HCT116 (cell line): Measurements from ENCODE around the gene ZNF3. TPM values are rescaled to one million over a fixed set of nuclear protein-coding genes. Genes with fewer than 3 reads are reported as not detected.

Experiments
- ATAC-seq: fragments of 200-7000 bp; cut with Tn5 transposase; 2 replicates; pipeline ENCODE4 v1.9.1; 2020; ENCODE audit warnings: mild to moderate bottlenecking, moderate library complexity
- BruUV-seq: library from RNA; stranded (reverse); fragments of 400-500 nt; replicated peaks from 2 replicates; lab custom pipeline; 2021; lab: Mats Ljungman, UMichigan
- CTCF ChIA-PET: fragments of 300-600 bp; sonication (Branson Sonifier 250); formaldehyde crosslinking; loops from one replicate; lab custom pipeline; 2021; ENCODE audit warnings: antibody characterized with exemption; lab: Charles Lee
- POLR2A ChIA-PET: fragments of 300-600, 350-600 bp; sonication (Branson Sonifier 250); formaldehyde crosslinking; loops from one replicate; lab custom pipeline; 2021; ENCODE audit warnings: antibody characterized with exemption; lab: Charles Lee
- RAD21 ChIA-PET, 2 experiments: fragments of 300-600 bp; sonication (Branson Sonifier 250); formaldehyde crosslinking; loops; one replicate each; lab custom pipeline; 2023; ENCODE audit warnings: low total read pairs in 2 of 2; ENCODE audit not compliant: uncharacterized antibody in 2 of 2, unreplicated experiment in 2 of 2, low non-redundant PET in 1 of 2; lab: Charles Lee
- DNase-seq: peaks from one replicate; pipeline ENCODE4 v3.0.0-alpha.2; 2010; ENCODE audit warnings: low read depth, low spot score
- H2AFZ ChIP-seq: fragments of 200-600 bp; shearing (Covaris generic), sonication (generic); 2 replicates; pipeline ENCODE4 v1.6.1; 2017; ENCODE audit warnings: low read depth, mixed run types, mixed read lengths, antibody characterized with exemption, low read length; ENCODE audit not compliant: poor library complexity, severe bottlenecking
- H3K27ac ChIP-seq: 2 replicates; pipeline ENCODE4 v1.5.1; 2012; ENCODE audit warnings: low read depth, low read length
- H3K27me3 ChIP-seq: fragments of 200-600 bp; sonication (generic); 2 replicates; pipeline ENCODE4 v1.6.1; 2016; ENCODE audit warnings: mixed run types, low read length, mixed read lengths; ENCODE audit not compliant: insufficient read depth
- H3K36me3 ChIP-seq, 2 experiments: fragments of 200-500 bp in 1 of 2; fragments of 200-600 bp in 1 of 2; sonication (Bioruptor generic) in 1 of 2; sonication (generic) in 1 of 2; 2 replicates each; pipeline versions ENCODE4 v1.5.1 to v1.6.1; 2014 to 2016; ENCODE audit warnings: low read length in 2 of 2, inconsistent platforms in 1 of 2, mixed read lengths in 1 of 2, mixed run types in 1 of 2; ENCODE audit not compliant: insufficient read depth in 2 of 2, control insufficient read depth in 1 of 2
- H3K4me1 ChIP-seq, 2 experiments: fragments of 200-600 bp in 1 of 2; sonication (generic) in 1 of 2; 2 replicates each; pipeline versions ENCODE4 v1.5.1 to v1.6.1; 2012 to 2017; ENCODE audit warnings: low read length in 2 of 2, inconsistent platforms in 1 of 2, mild to moderate bottlenecking in 1 of 2, mixed read lengths in 1 of 2, mixed run types in 1 of 2, moderate library complexity in 1 of 2; ENCODE audit not compliant: insufficient read depth in 2 of 2, control insufficient read depth in 1 of 2
- H3K4me2 ChIP-seq: fragments of 200-600 bp; sonication (generic); 2 replicates; pipeline ENCODE4 v1.6.1; 2017; ENCODE audit warnings: mixed run types, low read length, mixed read lengths
- H3K4me3 ChIP-seq, 2 experiments: fragments of 200-600 bp in 1 of 2; sonication (generic) in 1 of 2; replicated peaks in 1 of 2; 2 replicates each; pipeline ENCODE4 v1.5.1; 2011 to 2016; ENCODE audit warnings: low read length in 2 of 2, control low read depth in 1 of 2, low read depth in 1 of 2, mild to moderate bottlenecking in 1 of 2, mixed read lengths in 1 of 2, mixed run types in 1 of 2
- H3K79me2 ChIP-seq: fragments of 200-600 bp; sonication (generic); 2 replicates; pipeline ENCODE4 v1.6.1; 2017; ENCODE audit warnings: mild to moderate bottlenecking, mixed run types, low read length, moderate library complexity, mixed read lengths; ENCODE audit not compliant: insufficient read depth
- H3K9ac ChIP-seq: fragments of 200-600 bp; sonication (generic); 2 replicates; pipeline ENCODE4 v1.6.1; 2016; ENCODE audit warnings: low read length, mixed read lengths
- H3K9me2 ChIP-seq: fragments of 200-600 bp; sonication (generic), shearing (Covaris generic); 2 replicates; pipeline ENCODE4 v1.6.1; 2017; ENCODE audit warnings: mixed run types, mild to moderate bottlenecking, moderate library complexity; ENCODE audit not compliant: insufficient read depth
- H3K9me3 ChIP-seq, 2 experiments: fragments of 200-500 bp in 1 of 2; fragments of 200-600 bp in 1 of 2; sonication (Bioruptor generic) in 1 of 2; sonication (generic) in 1 of 2; 2 replicates each; pipeline ENCODE4 v1.6.1; 2014 to 2017; ENCODE audit warnings: low read length in 2 of 2, mixed read lengths in 2 of 2, inconsistent platforms in 1 of 2, low read depth in 1 of 2, mild to moderate bottlenecking in 1 of 2, mixed run types in 1 of 2, moderate library complexity in 1 of 2; ENCODE audit not compliant: control insufficient read depth in 1 of 2, insufficient read depth in 1 of 2
- H4K20me1 ChIP-seq: fragments of 200-600 bp; sonication (generic), shearing (Covaris generic); 2 replicates; pipeline ENCODE4 v1.6.1; 2017; ENCODE audit warnings: mixed run types, mild to moderate bottlenecking, moderate library complexity; ENCODE audit not compliant: insufficient read depth
- CEBPB ChIP-seq: IDR thresholded peaks from 2 replicates; pipeline ENCODE4 v1.6.1; 2012; ENCODE audit warnings: low read depth
- MAX ChIP-seq: IDR thresholded peaks from 2 replicates; pipeline ENCODE4 v1.6.1; 2012
- POLR2A ChIP-seq: IDR thresholded peaks from 2 replicates; pipeline ENCODE4 v1.7.0; 2011; ENCODE audit warnings: borderline replicate concordance; ENCODE audit not compliant: insufficient read depth, insufficient read length; ENCODE audit errors: extremely low read depth
- POLR2AphosphoS5 ChIP-seq: IDR thresholded peaks from 2 replicates; pipeline ENCODE4 v1.6.1; 2011; ENCODE audit warnings: mild to moderate bottlenecking, low read depth, low read length, moderate library complexity
- RAD21 ChIP-seq: IDR thresholded peaks from 2 replicates; pipeline ENCODE4 v1.6.1; 2012; ENCODE audit warnings: low read depth, mild to moderate bottlenecking
- REST ChIP-seq: IDR thresholded peaks from 2 replicates; pipeline ENCODE4 v1.6.1; 2012; ENCODE audit warnings: low read depth
- ZBTB33 ChIP-seq: IDR thresholded peaks from 2 replicates; pipeline ENCODE4 v1.6.1; 2011; ENCODE audit warnings: mild to moderate bottlenecking, low read length, moderate library complexity; ENCODE audit not compliant: insufficient replicate concordance; ENCODE audit errors: extremely low read depth
- intact Hi-C: fragments of 100-400 bp; cut with micrococcal nuclease; formaldehyde crosslinking; loops from 2 replicates; pipeline ENCODE4 v1.10.0; 2022
- total RNA-seq: library from RNA; stranded (reverse); gene quantifications from one replicate; pipeline ENCODE4 v1.2.1, GENCODE V29; 2021; ENCODE audit not compliant: unreplicated experiment

Gene ZNF3
- total RNA-seq, 1 experiment from 2014 or later = 28.2 TPM

GRCh38 chr7:100064162-100064561, 17.4 kb downstream of the ZNF3 start:
- POLR2A ChIA-PET = no interaction called here
- CTCF ChIA-PET = interaction anchor here (1.3 kb wide), 1 partner anchor 70 kb away, joined by 4 read pairs; no protein-coding TSS in a partner anchor
- BruUV-seq = TSS peak; percentile 34

More at GRCh38 chr7:100064162-100064561, 17.4 kb downstream of the ZNF3 start:
- Histone ChIP-seq H3K36me3 (peaks cover 5% of the 10 kb centered on the region in 2 experiments; a peak in 3 of 4 replicates), H3K9ac (no peak overlapping the region), H4K20me1 (no peaks in the 10 kb centered on the region), H3K4me1 (no peaks in the 10 kb centered on the region), H3K27me3 (no peaks in the 10 kb centered on the region), H3K4me2 (no peak overlapping the region), H3K9me2 (no peaks in the 10 kb centered on the region), H3K79me2 (no peaks in the 10 kb centered on the region), H3K4me3 (no peak overlapping the region), H2AFZ (no peak overlapping the region), H3K27ac (no peak overlapping the region), H3K9me3 (no peaks in the 10 kb centered on the region)
- RAD21 ChIA-PET = no interaction called here
- no peak for DNase-seq
- intact Hi-C loops = no loop called here
- ATAC-seq = no peak
- TF ChIP-seq POLR2AphosphoS5 (no peak), CEBPB (no peak), POLR2A (no peak), ZBTB33 (no peak), MAX (no peak), RAD21 (no peak), REST (no peak)
